ENCODE measurements around the gene MRM2.

Gene MRM2

DNA sequence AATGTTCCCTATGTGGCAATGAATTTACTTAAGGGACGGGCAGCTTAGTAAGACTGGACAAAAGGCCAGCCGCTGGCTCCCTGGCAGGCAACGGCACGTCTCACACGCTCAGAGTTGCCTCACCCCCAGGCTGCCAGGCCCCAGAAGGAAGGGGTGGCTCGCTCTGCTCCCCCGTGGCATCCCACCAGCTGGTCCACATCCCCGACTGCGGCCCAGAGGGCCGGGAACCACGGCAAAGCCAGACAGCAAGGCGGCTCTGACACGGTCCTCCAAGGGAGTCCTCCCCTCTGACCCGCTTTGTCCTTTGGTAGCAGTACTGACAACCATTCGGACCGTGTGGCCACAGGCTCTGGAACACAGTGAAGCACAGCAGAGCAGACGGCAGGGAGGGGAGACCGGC is 34.1 kb upstream of the MRM2 start:
- Histone ChIP-seq H3K36me3 (ENCODE audit: insufficient read depth) (no peaks in the 10 kb centered on the region), H4K20me1 (ENCODE audit: insufficient read depth) (no peaks in the 10 kb centered on the region), H2AFZ (ENCODE audit: low read depth) (no peak overlapping the region), H3K27me3 (ENCODE audit: insufficient read depth, low read depth) (no peaks in the 10 kb centered on the region), H3K4me2 (no peak overlapping the region), H3K79me2 (ENCODE audit: insufficient read depth, low read depth) (no peaks in the 10 kb centered on the region), H3K9ac (no peak overlapping the region), H3K4me1 (ENCODE audit: low read depth, poor library complexity, severe bottlenecking) (no peaks in the 10 kb centered on the region), H3K4me3 (IDR thresholded peaks at IDR 0.05; ENCODE audit: insufficient read depth, low read depth, low read length) (no peak overlapping the region), H3K27ac (no peak overlapping the region)
- TF ChIP-seq CTCF (conservative IDR thresholded peaks at IDR 0.05; ENCODE audit: low read depth, low read length): no peak

DNA sequence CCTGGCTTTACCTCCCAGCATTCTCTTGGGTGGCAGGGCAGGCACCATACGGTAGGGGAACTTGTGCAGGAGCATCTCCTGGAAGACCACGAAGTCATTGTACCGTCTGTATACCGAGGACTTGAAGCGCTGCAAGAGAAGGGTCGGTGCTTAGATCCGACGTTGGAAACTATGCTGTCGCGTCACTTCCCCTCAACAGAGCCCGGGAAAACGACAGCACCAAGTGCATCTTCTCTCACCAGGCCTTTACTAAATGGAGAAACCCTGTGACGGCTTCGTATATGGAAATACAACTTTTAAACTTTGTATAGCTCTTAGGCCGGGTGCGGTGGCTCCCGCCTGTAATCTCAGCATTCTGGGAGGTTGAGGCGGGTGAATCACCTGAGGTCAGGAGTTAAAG is 33.1 kb upstream of the MRM2 start:
- Histone ChIP-seq H3K36me3 (ENCODE audit: insufficient read depth) (no peaks in the 10 kb centered on the region), H2AFZ (ENCODE audit: low read depth) (no peak overlapping the region)
- TF ChIP-seq CTCF (conservative IDR thresholded peaks at IDR 0.05; ENCODE audit: low read depth, low read length): no peak

GRCh38 chr7:2274666-2275065 is 32.7 kb upstream of the MRM2 start:
- TF ChIP-seq CTCF (conservative IDR thresholded peaks at IDR 0.05; ENCODE audit: low read depth, low read length): no peak

More for the DNA sequence above, 33.1 kb upstream of the MRM2 start:
- H3K27ac ChIP-seq: no peak overlapping the region
- H3K4me3 ChIP-seq (IDR thresholded peaks at IDR 0.05; ENCODE audit: insufficient read depth, low read depth, low read length): no peak overlapping the region
- H3K4me2 ChIP-seq: no peak overlapping the region
- H3K4me1 ChIP-seq (ENCODE audit: low read depth, poor library complexity, severe bottlenecking): no peaks in the 10 kb centered on the region
- H3K79me2 ChIP-seq (ENCODE audit: insufficient read depth, low read depth): no peaks in the 10 kb centered on the region
- no peak overlapping the region for H3K9ac ChIP-seq
- no peaks in the 10 kb centered on the region for H4K20me1 ChIP-seq (ENCODE audit: insufficient read depth)
- no peaks in the 10 kb centered on the region for H3K27me3 ChIP-seq (ENCODE audit: insufficient read depth, low read depth)

GRCh38 chr7:2273866-2274265 is 31.9 kb upstream of the MRM2 start:
- Histone ChIP-seq H3K27ac (no peak overlapping the region), H2AFZ (ENCODE audit: low read depth) (no peak overlapping the region), H3K4me1 (ENCODE audit: low read depth, poor library complexity, severe bottlenecking) (no peaks in the 10 kb centered on the region), H3K36me3 (ENCODE audit: insufficient read depth) (no peaks in the 10 kb centered on the region), H3K79me2 (ENCODE audit: insufficient read depth, low read depth) (no peaks in the 10 kb centered on the region), H3K27me3 (ENCODE audit: insufficient read depth, low read depth) (no peaks in the 10 kb centered on the region), H3K9ac (no peak overlapping the region), H4K20me1 (ENCODE audit: insufficient read depth) (no peaks in the 10 kb centered on the region), H3K4me2 (no peak overlapping the region), H3K4me3 (IDR thresholded peaks at IDR 0.05; ENCODE audit: insufficient read depth, low read depth, low read length) (no peak overlapping the region)
- no peak for TF ChIP-seq CTCF (conservative IDR thresholded peaks at IDR 0.05; ENCODE audit: low read depth, low read length)

More at GRCh38 chr7:2274666-2275065, 32.7 kb upstream of the MRM2 start:
- Histone ChIP-seq H3K79me2 (ENCODE audit: insufficient read depth, low read depth) (no peaks in the 10 kb centered on the region), H3K4me3 (IDR thresholded peaks at IDR 0.05; ENCODE audit: insufficient read depth, low read depth, low read length) (no peak overlapping the region), H3K9ac (no peak overlapping the region), H2AFZ (ENCODE audit: low read depth) (no peak overlapping the region), H3K27me3 (ENCODE audit: insufficient read depth, low read depth) (no peaks in the 10 kb centered on the region), H3K36me3 (ENCODE audit: insufficient read depth) (no peaks in the 10 kb centered on the region), H3K4me1 (ENCODE audit: low read depth, poor library complexity, severe bottlenecking) (no peaks in the 10 kb centered on the region), H4K20me1 (ENCODE audit: insufficient read depth) (no peaks in the 10 kb centered on the region), H3K27ac (no peak overlapping the region), H3K4me2 (no peak overlapping the region)

Measured in KMS-11 (cell line).